Pancreas (tissue), 10 donors: Measurements from ENCODE around the gene BLOC1S5. TPM values are rescaled to one million over a fixed set of nuclear protein-coding genes. Genes with fewer than 3 reads are reported as not detected.

Experiments used
- ATAC-seq, 4 donors: fragments of 200-7000 bp; cut with Tn5 transposase; one replicate each; pipeline versions ENCODE4 v1.8.0 to v1.9.1; 2020; ENCODE audit warnings: mild to moderate bottlenecking in 4 of 4, moderate library complexity in 4 of 4
- DNase-seq, 6 donors: peaks; one replicate each; pipeline ENCODE4 v3.0.0-alpha.2; 2020
- FAIRE-seq: peaks from 2 replicates; lab custom pipeline; 2012; peaks lifted over from hg19 to GRCh38; lab: Jason Lieb, UNC
- H3K27ac ChIP-seq, 4 donors: fragments of 200-600 bp; sonication (generic); 1 replicate in 3 of 4; 2 replicates in 1 of 4; pipeline versions ENCODE4 v1.5.0 to v1.8.0; 2020
- H3K27me3 ChIP-seq, 4 donors: fragments of 200-600 bp; one replicate each; pipeline ENCODE4 v1.8.0; 2021
- H3K36me3 ChIP-seq, 3 donors: fragments of 200-600 bp; sonication (generic) in 1 of 3; one replicate each; pipeline versions ENCODE4 v1.5.0 to v1.8.0; 2020 to 2021
- H3K4me1 ChIP-seq, 3 donors: fragments of 200-600 bp; one replicate each; pipeline ENCODE4 v1.8.0; 2021
- H3K4me3 ChIP-seq, 4 donors: fragments of 200-600 bp; sonication (generic) in 2 of 4; one replicate each; pipeline versions ENCODE4 v1.5.0 to v1.8.0; 2020 to 2021
- H3K9me3 ChIP-seq, 4 donors: fragments of 200-600 bp; one replicate each; pipeline ENCODE4 v1.8.0; 2021
- CTCF ChIP-seq, 4 donors: fragments of 200-600 bp; sonication (generic) in 3 of 4; IDR thresholded peaks; one replicate each; pipeline versions ENCODE4 v1.5.0 to v1.8.0; 2021; ENCODE audit warnings: antibody characterized with exemption in 4 of 4
- WGBS, 2 donors: extraction: QIAGEN DNeasy Blood & Tissue Kit; methylation state at CpG; one replicate each; pipeline ENCODE4 v1.1.7; 2013; 5-methylcytosine and 5-hydroxymethylcytosine counted together
- intact Hi-C, 3 donors: fragments of 100-400 bp; cut with DNase I; formaldehyde crosslinking; loops; one replicate each; pipeline versions ENCODE4 v1.11.1 to v1.14.2; 2022
- polyA plus RNA-seq, 2 donors: library from polyadenylated mRNA; stranded (reverse); fragments of 200-250 nt; gene quantifications; one replicate each; pipeline ENCODE4 v1.2.3, GENCODE V29; 2013
- total RNA-seq, 6 donors: library from RNA; stranded (reverse); fragmentation: NEBNext Ultra II Directional in 4 of 6; extraction: Animal tissue kit (Norgen Biotek cat#: 25700) in 4 of 6; gene quantifications; one replicate each; pipeline versions ENCODE4 v1.2.1 to v1.2.4, GENCODE V29; 2021 to 2023
- donor health status: healthy with polysubstance abuse.
- donor health status: DM: no; HTN: no; CAD: no; lungs with moderate emphysema.
- donor health status: DM: no; HTN: no; CAD: no.
- donor health status: control.
- donor health status: control.
- donor health status: Bipolar disorder and iron deficiency.
- donor health status: DM: yes; HTN: yes; CAD: no.
- donor health status: DM: no; HTN: no; CAD: no.
- donor health status: DM: no; HTN: no; CAD: no.
- donor health status: DM: yes; HTN: yes; CAD: no.

BLOC1S5 gene
- total and polyA plus RNA-seq, 8 donors: 2.6 to 9.0 (median 4.5) TPM

GRCh38 chr6:7970616-7971015, 93.6 kb downstream of the BLOC1S5 start:
- WGBS, 2 donors: 79 to 99% methylated on average over 3 of the region's 3 CpGs
- ATAC-seq (no peak), DNase-seq (no peak)

More at GRCh38 chr6:7970616-7971015, 93.6 kb downstream of the BLOC1S5 start:
- H3K27ac ChIP-seq: no peak overlapping the region
- H3K27me3 ChIP-seq: no peaks in the 10 kb centered on the region
- no peak overlapping the region for H3K4me3 ChIP-seq
- peaks cover 0 to 2% (median 0%) of the 10 kb centered on the region in 3 donors for H3K4me1 ChIP-seq
- H3K9me3 ChIP-seq: no peaks in the 10 kb centered on the region
- intact Hi-C loops: no loop called here
- no peaks in the 10 kb centered on the region for H3K36me3 ChIP-seq
- TF ChIP-seq CTCF (IDR thresholded peaks at IDR 0.05): no peak
- no peak for FAIRE-seq

Other genes starting within 250 kb of the BLOC1S5 start
- 100 to 1,000 TPM in 3 of 6 donors, 10 to 100 TPM in 3; 63.4 to 115 (median 100.0) TPM for gene TXNDC5, start 153.6 kb downstream of the BLOC1S5 start, total RNA-seq
- gene TXNDC5, start 153.6 kb downstream of the BLOC1S5 start, polyA plus RNA-seq: 10 to 100 TPM; 40.0 to 49.0 TPM
- 10 to 100 TPM in 4 of 6 donors, 1 to 10 TPM in 2; 5.6 to 17.0 (median 12.4) TPM for gene EEF1E1, start 38.2 kb upstream of the BLOC1S5 start, total RNA-seq
- 10 to 100 TPM; 13.3 to 20.6 TPM for gene EEF1E1, start 38.2 kb upstream of the BLOC1S5 start, polyA plus RNA-seq